ENCODE measurements around the gene KCNK15.
A peak's percentile ranks its signal among the peaks of the same experiment; 100 is the strongest.
"Not testable (repeated sequence)": the region's sequence is repeated elsewhere in the genome, so short reads cannot be mapped to it uniquely, and the experiment has no call there.

KCNK15 gene

DNA sequence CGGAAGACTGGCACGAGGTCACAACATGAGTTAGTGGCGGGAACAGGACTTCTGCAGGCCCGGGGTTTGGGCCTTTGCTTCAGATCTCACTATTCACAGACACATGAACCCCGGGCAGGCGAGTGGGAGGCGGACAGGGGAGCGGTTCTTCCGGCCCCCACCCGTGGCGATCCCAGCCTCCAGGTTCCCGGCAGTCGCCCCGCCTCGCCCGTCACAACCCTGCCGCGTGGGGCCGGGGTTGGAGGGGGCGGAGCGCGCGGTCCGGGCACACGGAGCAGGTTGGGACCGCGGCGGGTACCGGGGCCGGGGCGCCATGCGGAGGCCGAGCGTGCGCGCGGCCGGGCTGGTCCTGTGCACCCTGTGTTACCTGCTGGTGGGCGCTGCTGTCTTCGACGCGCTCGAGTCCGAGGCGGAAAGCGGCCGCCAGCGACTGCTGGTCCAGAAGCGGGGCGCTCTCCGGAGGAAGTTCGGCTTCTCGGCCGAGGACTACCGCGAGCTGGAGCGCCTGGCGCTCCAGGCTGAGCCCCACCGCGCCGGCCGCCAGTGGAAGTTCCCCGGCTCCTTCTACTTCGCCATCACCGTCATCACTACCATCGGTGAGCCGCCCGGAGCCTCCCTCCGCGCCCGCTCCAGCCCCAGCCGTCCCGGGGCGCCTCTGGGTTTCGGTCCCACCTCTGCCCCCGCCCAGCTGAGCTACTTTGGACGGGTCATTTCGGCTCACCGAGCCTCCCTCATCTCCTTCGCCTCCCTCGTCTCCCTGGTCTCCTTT is at the start of gene KCNK15:
KCNK15 (plus strand) TSS at position 268 of the 769 bp plus-strand sequence; CDS start at position 314, 46 bp downstream.
- DNase-seq (ENCODE audit: low read depth): peak; percentile 12
- TF ChIP-seq, protein P1, sequence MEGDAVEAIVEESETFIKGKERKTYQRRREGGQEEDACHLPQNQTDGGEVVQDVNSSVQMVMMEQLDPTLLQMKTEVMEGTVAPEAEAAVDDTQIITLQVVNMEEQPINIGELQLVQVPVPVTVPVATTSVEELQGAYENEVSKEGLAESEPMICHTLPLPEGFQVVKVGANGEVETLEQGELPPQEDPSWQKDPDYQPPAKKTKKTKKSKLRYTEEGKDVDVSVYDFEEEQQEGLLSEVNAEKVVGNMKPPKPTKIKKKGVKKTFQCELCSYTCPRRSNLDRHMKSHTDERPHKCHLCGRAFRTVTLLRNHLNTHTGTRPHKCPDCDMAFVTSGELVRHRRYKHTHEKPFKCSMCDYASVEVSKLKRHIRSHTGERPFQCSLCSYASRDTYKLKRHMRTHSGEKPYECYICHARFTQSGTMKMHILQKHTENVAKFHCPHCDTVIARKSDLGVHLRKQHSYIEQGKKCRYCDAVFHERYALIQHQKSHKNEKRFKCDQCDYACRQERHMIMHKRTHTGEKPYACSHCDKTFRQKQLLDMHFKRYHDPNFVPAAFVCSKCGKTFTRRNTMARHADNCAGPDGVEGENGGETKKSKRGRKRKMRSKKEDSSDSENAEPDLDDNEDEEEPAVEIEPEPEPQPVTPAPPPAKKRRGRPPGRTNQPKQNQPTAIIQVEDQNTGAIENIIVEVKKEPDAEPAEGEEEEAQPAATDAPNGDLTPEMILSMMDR (IDR thresholded peaks at IDR 0.05; ENCODE audit: insufficient read depth, low read depth, low read length, missing control alignments): no peak
- H3K4me3 ChIP-seq (ENCODE audit: low read depth, low read length): no peak within 1 kb of the TSS

DNA sequence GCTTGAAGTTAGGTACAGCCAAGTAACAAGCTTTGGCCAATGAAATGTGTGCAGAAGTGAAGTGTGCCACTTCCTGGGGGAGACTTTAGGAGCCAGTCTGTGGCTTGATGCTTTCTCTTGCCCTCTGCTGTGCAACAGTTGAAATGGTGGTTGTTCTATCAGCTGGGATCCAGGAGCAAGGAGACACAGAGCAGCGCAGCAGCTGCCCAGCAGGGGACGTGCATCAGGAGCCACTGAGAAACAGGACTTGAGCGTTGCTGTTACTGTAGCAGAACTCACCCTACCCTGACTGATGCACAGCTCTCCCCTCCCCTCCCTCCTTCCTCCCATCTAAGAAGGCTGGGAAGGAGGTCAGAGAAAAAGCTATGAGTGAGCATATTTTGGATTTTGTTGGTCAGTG is 49.4 kb upstream of the KCNK15 start:
- DNase-seq (ENCODE audit: low read depth): peak; percentile 26
- TF ChIP-seq, protein P1 (IDR thresholded peaks at IDR 0.05; ENCODE audit: insufficient read depth, low read depth, low read length, missing control alignments): peak; percentile 5
- no peak overlapping the region for H3K4me3 ChIP-seq (ENCODE audit: low read depth, low read length)

DNA sequence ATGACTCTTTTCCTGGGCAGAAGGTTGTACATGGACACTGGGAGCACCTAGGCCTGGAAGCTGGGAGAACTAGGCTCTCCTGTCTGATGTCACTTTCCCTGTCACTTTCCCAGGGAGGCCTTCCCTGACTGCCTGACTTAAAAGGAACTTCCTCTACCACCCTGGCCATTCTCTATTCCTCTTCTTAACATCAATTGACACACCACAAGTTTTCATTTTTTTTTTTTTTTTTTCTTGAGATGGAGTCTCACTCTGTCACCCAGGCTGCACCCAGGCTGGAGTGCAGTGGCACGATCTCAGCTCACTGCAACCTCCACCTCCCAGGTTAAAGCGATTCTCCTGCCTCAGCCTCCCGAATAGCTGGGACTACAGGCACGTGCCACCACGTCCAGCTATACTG is 48.6 kb upstream of the KCNK15 start:
- H3K4me3 ChIP-seq (ENCODE audit: low read depth, low read length): not testable (repeated sequence)

DNA sequence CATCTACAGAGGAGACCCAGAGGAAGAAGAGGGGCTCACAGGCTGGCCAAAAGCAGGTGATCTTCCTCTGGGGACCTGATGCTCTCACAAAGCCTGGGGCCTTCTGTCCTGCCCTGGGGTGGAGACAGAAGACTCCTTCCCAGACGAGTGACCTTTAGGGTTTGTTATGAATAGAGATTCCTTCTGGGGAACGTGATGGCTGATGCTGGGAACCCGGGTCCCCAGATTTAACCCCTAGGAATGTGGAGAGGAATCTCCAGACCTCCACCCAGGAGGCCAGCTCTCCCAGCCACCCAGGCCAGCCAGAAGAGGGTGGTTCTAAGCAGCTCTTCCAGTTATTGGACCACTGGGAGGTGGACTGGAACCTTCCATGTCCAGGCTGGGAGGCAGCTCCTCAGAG is 47.3 kb upstream of the KCNK15 start:
- H3K4me3 ChIP-seq (ENCODE audit: low read depth, low read length): no peak overlapping the region
- DNase-seq (ENCODE audit: low read depth): no peak
- TF ChIP-seq, protein P1 (IDR thresholded peaks at IDR 0.05; ENCODE audit: insufficient read depth, low read depth, low read length, missing control alignments): no peak

More for the DNA sequence above, 48.6 kb upstream of the KCNK15 start:
- not testable (repeated sequence) for DNase-seq (ENCODE audit: low read depth)

DNA sequence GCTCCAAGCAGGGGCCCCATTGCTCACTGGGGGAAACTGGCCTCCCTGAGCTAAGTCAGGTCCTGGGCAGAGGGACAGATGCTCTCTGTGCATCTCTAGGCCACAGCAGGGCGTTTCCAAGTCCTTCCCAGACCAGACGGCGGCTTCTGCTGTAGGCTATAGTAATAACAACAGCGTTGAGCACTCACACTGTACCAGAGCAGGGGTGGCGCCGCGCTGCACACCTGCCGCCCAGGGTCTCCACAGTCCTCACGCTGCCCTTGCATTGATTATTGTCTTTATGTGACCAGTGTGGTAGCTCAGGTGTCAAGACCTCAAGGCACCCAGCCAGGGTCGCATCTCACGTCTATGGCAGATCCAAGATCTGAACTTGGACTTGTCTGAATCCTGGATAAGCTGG is 45.4 kb upstream of the KCNK15 start:
- TF ChIP-seq, protein P1 (IDR thresholded peaks at IDR 0.05; ENCODE audit: insufficient read depth, low read depth, low read length, missing control alignments): no peak
- no peak for DNase-seq (ENCODE audit: low read depth)

DNA sequence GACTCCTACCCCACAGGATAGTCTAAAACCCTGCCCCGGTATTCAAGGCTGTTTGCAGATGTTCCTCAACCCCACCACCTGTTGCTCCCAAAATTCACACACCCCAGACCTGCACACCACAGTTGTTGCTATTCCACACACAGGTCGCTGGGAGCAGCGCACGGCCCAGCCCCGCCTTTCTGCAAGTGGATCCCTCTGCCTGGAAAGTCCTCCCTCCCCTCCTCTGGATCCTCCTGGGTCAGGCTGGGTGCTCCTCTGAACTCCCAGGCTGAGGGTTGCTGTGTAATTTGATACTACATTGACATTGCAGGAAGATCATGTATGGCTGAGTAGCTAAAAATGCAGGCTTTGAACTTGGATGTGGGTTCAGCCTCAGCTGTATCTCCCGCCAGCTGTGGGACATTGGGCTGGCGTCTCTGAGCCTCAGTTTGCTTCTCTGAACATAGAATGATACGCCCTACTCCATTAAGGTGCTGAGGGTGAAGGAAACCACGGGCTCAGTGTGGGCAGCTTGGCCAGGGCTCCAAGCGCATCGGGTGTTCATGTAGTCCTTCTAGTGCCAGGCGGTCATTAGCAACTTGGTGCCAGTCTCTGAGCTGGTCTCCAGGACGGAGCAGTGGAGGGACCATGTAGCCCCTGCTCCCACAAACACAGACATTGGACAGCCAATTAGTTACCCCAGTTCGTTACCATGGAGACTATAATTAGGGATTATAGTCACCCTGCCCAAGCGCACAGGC is 44.4 kb upstream of the KCNK15 start:
- H3K4me3 ChIP-seq (ENCODE audit: low read depth, low read length): no peak overlapping the region
- TF ChIP-seq, protein P1 (IDR thresholded peaks at IDR 0.05; ENCODE audit: insufficient read depth, low read depth, low read length, missing control alignments): no peak
- DNase-seq (ENCODE audit: low read depth): no peak

More for the DNA sequence above, 45.4 kb upstream of the KCNK15 start:
- H3K4me3 ChIP-seq (ENCODE audit: low read depth, low read length): no peak overlapping the region

DNA sequence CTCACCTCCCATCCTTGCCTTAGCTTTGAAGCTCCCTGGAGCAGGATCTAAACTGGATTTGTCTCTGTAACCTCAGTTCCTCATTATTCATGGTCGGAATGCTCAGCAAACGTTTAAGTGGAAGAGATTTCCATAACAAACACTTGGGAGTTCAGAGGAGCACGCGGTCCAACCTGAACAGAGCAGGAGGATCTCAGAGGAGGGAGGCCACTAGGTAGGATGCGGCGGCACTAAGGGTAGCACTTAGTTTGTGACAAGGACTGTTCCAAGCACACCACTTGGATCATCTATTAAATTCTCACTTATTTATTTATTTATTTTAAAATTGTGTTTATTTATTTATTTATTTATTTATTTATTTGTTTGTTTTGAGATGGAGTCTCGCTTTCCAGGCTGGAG is 43.8 kb upstream of the KCNK15 start:
- no peak for DNase-seq (ENCODE audit: low read depth)
- H3K4me3 ChIP-seq (ENCODE audit: low read depth, low read length): no peak overlapping the region
- TF ChIP-seq, protein P1 (IDR thresholded peaks at IDR 0.05; ENCODE audit: insufficient read depth, low read depth, low read length, missing control alignments): no peak
